ENCODE data around the gene SEC61A2. TPM values are rescaled to one million over a fixed set of nuclear protein-coding genes. Genes with fewer than 3 reads are reported as not detected.

SEC61A2 gene
- total and polyA plus RNA-seq, 2 of the 4 experiments (the other 2 are of a cell fraction), result 6.8 to 10.3 TPM

- Histone ChIP-seq H4K8ac (ENCODE audit: low read depth in 2 of 2, low read length in 2 of 2) (no peak overlapping the region), H3K4me3 (ENCODE audit: insufficient read depth, low read depth, low read length) (no peak overlapping the region), H3K9me3 (ENCODE audit: control insufficient read depth, insufficient read depth, low read length) (no peaks in the 10 kb centered on the region), H2AK9ac (replicated peaks; ENCODE audit: low read depth, low read length, poor library complexity) (no peak overlapping the region), H3K27ac (ENCODE audit: insufficient read depth, low read length) (no peak overlapping the region), H3K4me1 (ENCODE audit: control insufficient read depth, insufficient read depth, low read length) (no peaks in the 10 kb centered on the region), H4K5ac (ENCODE audit: low read depth, low read length) (no peak overlapping the region), H3K56ac (ENCODE audit: extremely low read depth, insufficient read depth, low read length) (no peak overlapping the region), H4K20me1 (ENCODE audit: insufficient read depth, low read length) (no peaks in the 10 kb centered on the region), H3K79me1 (ENCODE audit: low read depth in 1 of 2, low read length in 2 of 2) (no peaks in the 10 kb centered on the region; a peak in 1 of 4 replicates), H3K9me1 (ENCODE audit: insufficient read depth, low read length) (no peaks in the 10 kb centered on the region; the same call in 1 of the 2 replicates), H3K27me3 (ENCODE audit: control insufficient read depth, insufficient read depth, low read length) (no peaks in the 10 kb centered on the region), H3K36me3 (ENCODE audit: control insufficient read depth, insufficient read depth, low read length) (peaks cover 38% of the 10 kb centered on the region), H3K23ac (ENCODE audit: low read depth, low read length) (no peak overlapping the region), H2AK5ac (ENCODE audit: low read depth, low read length) (no peak overlapping the region), H2BK5ac (ENCODE audit: low read depth, low read length, poor library complexity, severe bottlenecking) (no peak overlapping the region), H3K14ac (replicated peaks; ENCODE audit: low read depth, low read length) (no peak overlapping the region), H4K91ac (ENCODE audit: insufficient read depth, low read depth, low read length) (no peak overlapping the region), H3K4me2 (ENCODE audit: low read depth, low read length) (no peak overlapping the region), H2AFZ (replicated peaks; ENCODE audit: low read length, poor library complexity) (no peak overlapping the region), H2BK20ac (ENCODE audit: low read depth, low read length) (no peak overlapping the region), H2BK15ac (ENCODE audit: low read depth, low read length) (no peak overlapping the region), H3K9ac (ENCODE audit: low read depth, low read length) (no peak overlapping the region), H2BK120ac (ENCODE audit: low read depth, low read length) (no peak overlapping the region), H3K4ac (ENCODE audit: low read depth, low read length) (no peak overlapping the region), H3K18ac (ENCODE audit: low read depth, low read length) (no peak overlapping the region)
- intact Hi-C loops (cut with micrococcal nuclease) (no loop called here), dilution Hi-C loops (cut with HindIII; ENCODE audit: low sequenced_read_pairs, unreplicated experiment) (no loop called here), in situ Hi-C loops (cut with MboI; ENCODE audit: low sequenced_read_pairs) (no loop called here)
- POLR2A ChIA-PET (ENCODE audit: unreplicated experiment), result no interaction called here
- BruUV-seq (replicated peaks), result no TSS peak
- TF ChIP-seq CEBPB (IDR thresholded peaks at IDR 0.05; ENCODE audit: low read depth, low read length), result no peak
- no peak for TF ChIP-seq ELK1 (IDR thresholded peaks at IDR 0.05; ENCODE audit: borderline replicate concordance, low read depth, low read length)
- no peak for TF ChIP-seq BHLHE40 (IDR thresholded peaks at IDR 0.05; ENCODE audit: low read depth, low read length)
- ATAC-seq (ENCODE audit: low read depth) (no peak), DNase-seq (no peak)
- 100% methylated on average over 1 of the region's 4 CpGs; no CpG with 5 or more reads in 1 of the 2 experiments for WGBS, 2 experiments (ENCODE audit: extremely low coverage in 2 of 2, insufficient read length in 1 of 2)
- CTCF ChIA-PET, result no interaction called here
Measured at GRCh38 chr10:12098966-12099365, 30.5 kb upstream of the SEC61A2 start.
